ENCODE data around the gene MYO5C. TPM values are rescaled to one million over a fixed set of nuclear protein-coding genes. Genes with fewer than 3 reads are reported as not detected.

MYO5C gene
- total and polyA plus RNA-seq, 3 donors from 2014 or later = 9.3 to 47.6 (median 40.0) TPM

DNA sequence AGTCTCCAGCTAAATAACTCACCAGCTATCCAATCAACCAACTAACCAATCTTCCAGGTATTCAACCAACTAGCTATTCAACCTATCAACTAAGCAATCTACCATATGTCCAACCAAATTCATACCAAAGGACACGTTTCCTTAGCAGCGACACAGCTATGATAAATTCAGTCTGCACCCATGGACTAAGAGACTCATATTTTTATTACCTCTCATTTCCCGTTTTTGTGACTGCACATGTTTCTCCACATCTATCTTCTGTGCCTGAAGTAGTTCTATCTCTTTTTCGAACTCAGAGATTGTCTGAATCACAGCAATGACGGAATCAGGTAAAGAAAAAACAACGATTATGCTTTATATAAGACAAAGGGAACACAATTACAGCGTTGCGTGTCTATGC lies 70.4 kb downstream of the MYO5C start:
- TF ChIP-seq, protein P1, sequence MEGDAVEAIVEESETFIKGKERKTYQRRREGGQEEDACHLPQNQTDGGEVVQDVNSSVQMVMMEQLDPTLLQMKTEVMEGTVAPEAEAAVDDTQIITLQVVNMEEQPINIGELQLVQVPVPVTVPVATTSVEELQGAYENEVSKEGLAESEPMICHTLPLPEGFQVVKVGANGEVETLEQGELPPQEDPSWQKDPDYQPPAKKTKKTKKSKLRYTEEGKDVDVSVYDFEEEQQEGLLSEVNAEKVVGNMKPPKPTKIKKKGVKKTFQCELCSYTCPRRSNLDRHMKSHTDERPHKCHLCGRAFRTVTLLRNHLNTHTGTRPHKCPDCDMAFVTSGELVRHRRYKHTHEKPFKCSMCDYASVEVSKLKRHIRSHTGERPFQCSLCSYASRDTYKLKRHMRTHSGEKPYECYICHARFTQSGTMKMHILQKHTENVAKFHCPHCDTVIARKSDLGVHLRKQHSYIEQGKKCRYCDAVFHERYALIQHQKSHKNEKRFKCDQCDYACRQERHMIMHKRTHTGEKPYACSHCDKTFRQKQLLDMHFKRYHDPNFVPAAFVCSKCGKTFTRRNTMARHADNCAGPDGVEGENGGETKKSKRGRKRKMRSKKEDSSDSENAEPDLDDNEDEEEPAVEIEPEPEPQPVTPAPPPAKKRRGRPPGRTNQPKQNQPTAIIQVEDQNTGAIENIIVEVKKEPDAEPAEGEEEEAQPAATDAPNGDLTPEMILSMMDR (IDR thresholded peaks at IDR 0.05) = no peak
- no peak for TF ChIP-seq POLR2A (IDR thresholded peaks at IDR 0.05)
- H3K9me3 ChIP-seq = no peaks in the 10 kb centered on the region
- no peak for DNase-seq
- intact Hi-C loops (cut with DNase I; ENCODE audit: low total_unique reads) = no loop called here
- no peaks in the 10 kb centered on the region for H3K36me3 ChIP-seq (ENCODE audit: low read depth, missing control alignments)
- H3K27me3 ChIP-seq = no peaks in the 10 kb centered on the region
- no peak overlapping the region for H3K4me3 ChIP-seq
- WGBS, 2 donors = 87 to 92% methylated on average over 8 of the region's 8 CpGs
- no peaks in the 10 kb centered on the region for H3K4me1 ChIP-seq
- no peak overlapping the region for H3K27ac ChIP-seq

DNA sequence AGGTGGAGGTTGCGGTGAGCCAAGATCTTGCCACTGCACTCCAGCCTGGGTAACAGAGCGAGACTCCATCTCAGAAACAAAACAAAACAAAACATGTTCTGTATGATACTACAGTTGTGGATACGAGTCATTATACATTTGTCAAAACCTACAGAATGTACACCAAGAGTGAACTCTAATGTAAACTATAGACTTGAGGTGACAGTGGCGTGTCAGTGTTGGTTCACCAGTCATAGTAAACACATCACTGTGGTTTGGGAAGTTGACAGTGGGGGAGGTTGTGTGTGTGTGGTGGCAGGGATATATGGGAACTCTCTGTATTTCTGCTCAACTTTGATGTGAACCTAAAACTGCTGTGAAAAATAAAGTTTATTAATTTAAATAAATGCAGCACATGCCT lies 71.4 kb downstream of the MYO5C start:
- DNase-seq = no peak
- H3K4me3 ChIP-seq = no peak overlapping the region
- no peaks in the 10 kb centered on the region for H3K9me3 ChIP-seq
- WGBS, 2 donors = 94 to 99% methylated on average over 4 of the region's 4 CpGs
- no peak for TF ChIP-seq POLR2A (IDR thresholded peaks at IDR 0.05)
- TF ChIP-seq, protein P1 (IDR thresholded peaks at IDR 0.05) = no peak
- no peak overlapping the region for H3K27ac ChIP-seq
- intact Hi-C loops (cut with DNase I; ENCODE audit: low total_unique reads) = no loop called here
- H3K27me3 ChIP-seq = no peaks in the 10 kb centered on the region
- no peaks in the 10 kb centered on the region for H3K4me1 ChIP-seq
- no peaks in the 10 kb centered on the region for H3K36me3 ChIP-seq (ENCODE audit: low read depth, missing control alignments)

DNA sequence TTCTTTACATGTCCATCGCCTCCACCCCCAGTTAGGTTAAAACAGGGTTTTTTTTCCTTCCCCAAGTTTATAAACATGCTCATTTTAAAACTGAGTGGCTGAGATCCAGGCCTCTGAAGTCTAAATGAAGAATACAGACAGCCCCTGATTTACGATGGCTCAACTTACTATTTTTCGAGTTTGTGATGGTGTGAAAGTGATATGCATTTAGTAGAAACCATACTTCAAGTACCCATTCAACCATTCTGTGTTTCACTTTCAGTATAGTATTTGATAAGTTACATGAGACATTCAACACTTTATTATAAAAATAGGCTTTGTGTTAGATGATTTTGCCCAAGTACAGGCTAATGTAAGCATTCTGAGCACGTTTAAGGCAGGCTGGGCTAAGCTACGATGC lies 73.9 kb downstream of the MYO5C start:
- H3K36me3 ChIP-seq (ENCODE audit: low read depth, missing control alignments) = no peaks in the 10 kb centered on the region
- no peaks in the 10 kb centered on the region for H3K4me1 ChIP-seq
- no peaks in the 10 kb centered on the region for H3K9me3 ChIP-seq
- TF ChIP-seq, protein P1 (IDR thresholded peaks at IDR 0.05) = no peak
- no peak for TF ChIP-seq POLR2A (IDR thresholded peaks at IDR 0.05)
- intact Hi-C loops (cut with DNase I; ENCODE audit: low total_unique reads) = no loop called here
- no peak overlapping the region for H3K27ac ChIP-seq
- H3K4me3 ChIP-seq = no peak overlapping the region
- no peaks in the 10 kb centered on the region for H3K27me3 ChIP-seq
- WGBS, 2 donors = 85 to 90% methylated on average over 5 of the region's 5 CpGs
- DNase-seq = no peak

DNA sequence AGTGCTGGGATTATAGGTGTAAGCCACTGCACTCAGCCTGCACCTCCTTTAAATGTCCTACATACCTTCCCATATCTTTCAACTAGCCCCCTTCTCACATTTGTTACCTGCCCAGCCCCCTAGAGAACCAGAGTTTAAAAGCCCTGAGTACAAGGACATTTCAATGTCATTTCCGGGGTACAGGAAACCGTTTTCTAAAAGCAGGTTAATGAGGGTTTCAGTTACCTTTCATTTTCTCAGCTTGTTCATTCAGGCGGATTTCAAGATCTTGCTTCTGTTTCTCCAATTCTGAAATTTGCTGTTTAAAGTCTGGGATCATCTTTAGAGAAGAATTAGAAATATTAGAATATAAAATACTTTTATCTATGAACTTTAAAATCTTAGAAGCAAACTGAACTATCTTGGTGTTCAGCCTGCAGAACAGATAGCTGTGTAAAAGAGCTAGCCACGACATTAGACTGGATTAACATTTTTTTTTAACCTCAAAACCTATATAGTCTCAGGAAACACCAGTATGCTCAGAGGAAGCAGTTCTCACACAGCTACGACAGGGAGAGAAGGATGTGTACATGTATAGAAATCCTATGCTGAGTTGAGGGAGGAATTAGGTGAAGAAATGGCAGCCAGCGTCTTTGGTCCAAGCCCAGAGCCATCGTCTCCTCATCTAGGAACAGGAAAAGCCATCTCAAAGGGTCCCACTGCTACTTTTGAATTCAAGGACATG lies 74.5 kb downstream of the MYO5C start:
- 71 to 73% methylated on average over 7 of the region's 7 CpGs for WGBS, 2 donors
- Histone ChIP-seq H3K27me3 (no peaks in the 10 kb centered on the region), H3K4me1 (no peaks in the 10 kb centered on the region), H3K27ac (no peak overlapping the region), H3K36me3 (ENCODE audit: low read depth, missing control alignments) (no peaks in the 10 kb centered on the region), H3K9me3 (no peaks in the 10 kb centered on the region), H3K4me3 (no peak overlapping the region)
- no peak for DNase-seq
- no peak for TF ChIP-seq POLR2A (IDR thresholded peaks at IDR 0.05)
- TF ChIP-seq, protein P1 (IDR thresholded peaks at IDR 0.05) = no peak
- intact Hi-C loops (cut with DNase I; ENCODE audit: low total_unique reads) = no loop called here

DNA sequence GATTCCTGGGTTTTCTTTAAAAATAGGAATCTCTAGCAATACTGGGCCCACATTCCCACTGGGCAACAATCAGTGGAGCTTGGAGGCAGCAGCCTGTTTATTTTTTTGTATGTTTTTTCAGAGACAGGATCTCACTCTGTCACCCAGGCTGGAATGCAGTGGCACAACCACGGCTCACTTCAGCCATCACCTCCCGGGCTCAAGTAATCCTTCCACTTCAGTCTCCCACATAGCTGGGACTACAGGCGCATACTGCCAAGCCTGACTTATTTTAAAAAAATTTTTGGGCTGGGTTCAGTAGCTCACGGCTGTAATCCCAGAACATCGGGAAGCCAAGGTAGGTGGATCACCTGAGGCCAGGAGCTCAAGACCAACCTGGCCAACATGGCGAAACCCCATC lies 75.4 kb downstream of the MYO5C start:
- Histone ChIP-seq H3K4me3 (no peak overlapping the region), H3K27ac (no peak overlapping the region), H3K4me1 (no peaks in the 10 kb centered on the region), H3K27me3 (no peaks in the 10 kb centered on the region), H3K36me3 (ENCODE audit: low read depth, missing control alignments) (no peaks in the 10 kb centered on the region), H3K9me3 (no peaks in the 10 kb centered on the region)
- intact Hi-C loops (cut with DNase I; ENCODE audit: low total_unique reads) = no loop called here
- TF ChIP-seq, protein P1 (IDR thresholded peaks at IDR 0.05) = no peak
- no peak for TF ChIP-seq POLR2A (IDR thresholded peaks at IDR 0.05)
- no peak for DNase-seq
- WGBS, 2 donors = 87 to 96% methylated on average over 6 of the region's 6 CpGs

Data from testis (tissue), 3 donors.